Retina (tissue), 1 donor: ENCODE results near the gene RNPEP.
"Not testable (repeated sequence)": the region's sequence is repeated elsewhere in the genome, so short reads cannot be mapped to it uniquely, and the experiment has no call there.

Experiments used
- DNase-seq: peaks from one replicate; pipeline ENCODE4 v3.0.0-alpha.2; 2016

Gene RNPEP

GRCh38 chr1:202011994-202012393, 29.5 kb downstream of the RNPEP start:
- DNase-seq, result no peak

GRCh38 chr1:202012544-202013478, 30.4 kb downstream of the RNPEP start:
- DNase-seq, result no peak

- DNase-seq, result no peak
These were observed 31.2 kb downstream of the RNPEP start for GRCh38 chr1:202013603-202014002.

- no peak for DNase-seq
These were observed 31.6 kb downstream of the RNPEP start for GRCh38 chr1:202014060-202014459.

DNA sequence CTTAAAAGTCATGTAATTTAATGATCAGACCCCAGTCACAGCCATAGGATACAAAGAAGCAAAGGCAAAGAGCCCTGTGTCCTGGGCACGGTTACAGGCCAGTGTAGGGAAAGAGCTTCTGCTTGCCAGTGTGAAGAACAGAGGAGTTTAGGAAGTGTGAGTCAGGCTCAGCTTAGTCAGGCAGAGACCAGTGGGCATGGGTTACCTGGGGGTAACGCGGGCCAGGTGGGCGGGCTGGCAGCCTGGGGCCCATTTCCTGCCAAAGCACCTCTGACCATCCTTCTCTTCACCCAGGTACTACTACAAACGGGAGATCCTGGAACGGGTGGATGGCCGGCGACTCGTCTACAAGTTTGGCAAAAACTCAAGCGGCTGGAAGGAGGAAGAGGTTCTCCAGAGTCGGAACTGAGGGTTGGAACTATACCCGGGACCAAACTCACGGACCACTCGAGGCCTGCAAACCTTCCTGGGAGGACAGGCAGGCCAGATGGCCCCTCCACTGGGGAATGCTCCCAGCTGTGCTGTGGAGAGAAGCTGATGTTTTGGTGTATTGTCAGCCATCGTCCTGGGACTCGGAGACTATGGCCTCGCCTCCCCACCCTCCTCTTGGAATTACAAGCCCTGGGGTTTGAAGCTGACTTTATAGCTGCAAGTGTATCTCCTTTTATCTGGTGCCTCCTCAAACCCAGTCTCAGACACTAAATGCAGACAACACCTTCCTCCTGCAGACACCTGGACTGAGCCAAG, 32.6 kb downstream of the RNPEP start:
- no peak for DNase-seq

GRCh38 chr1:202015662-202015937, 33.2 kb downstream of the RNPEP start:
- DNase-seq, result no peak

DNA sequence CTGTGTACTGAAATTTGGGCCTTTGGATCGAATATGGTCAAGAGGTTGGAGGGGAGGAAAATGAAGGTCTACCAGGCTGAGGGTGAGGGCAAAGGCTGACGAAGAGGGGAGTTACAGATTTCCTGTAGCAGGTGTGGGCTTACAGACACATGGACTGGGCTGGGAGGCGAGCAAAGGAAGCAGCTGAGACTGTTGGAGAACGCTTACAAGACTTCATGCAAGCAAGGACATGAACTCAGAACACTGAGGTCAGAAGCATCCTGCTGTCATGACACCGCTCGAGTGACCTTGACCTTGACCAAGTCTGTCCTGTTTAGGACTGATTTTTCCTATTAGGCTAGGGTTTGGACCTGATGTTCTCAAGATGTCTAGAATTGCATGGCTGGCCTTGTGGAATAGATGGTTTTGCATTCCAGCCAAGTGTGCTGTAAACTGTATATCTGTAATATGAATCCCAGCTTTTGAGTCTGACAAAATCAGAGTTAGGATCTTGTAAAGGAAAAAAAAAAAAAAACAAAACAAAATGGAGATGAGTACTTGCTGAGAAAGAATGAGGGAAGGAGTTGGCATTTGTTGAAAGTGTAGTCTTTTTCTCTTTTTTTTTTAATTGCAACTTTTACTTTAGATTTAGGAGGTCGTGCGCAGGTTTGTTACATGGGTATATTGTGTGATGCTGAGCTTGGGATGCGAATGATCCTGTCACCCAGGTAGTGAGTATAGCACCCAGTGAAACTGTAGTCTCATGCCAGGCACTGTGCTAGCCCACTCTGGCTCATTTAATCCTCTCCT, 33.8 kb downstream of the RNPEP start:
- no peak for DNase-seq

DNA sequence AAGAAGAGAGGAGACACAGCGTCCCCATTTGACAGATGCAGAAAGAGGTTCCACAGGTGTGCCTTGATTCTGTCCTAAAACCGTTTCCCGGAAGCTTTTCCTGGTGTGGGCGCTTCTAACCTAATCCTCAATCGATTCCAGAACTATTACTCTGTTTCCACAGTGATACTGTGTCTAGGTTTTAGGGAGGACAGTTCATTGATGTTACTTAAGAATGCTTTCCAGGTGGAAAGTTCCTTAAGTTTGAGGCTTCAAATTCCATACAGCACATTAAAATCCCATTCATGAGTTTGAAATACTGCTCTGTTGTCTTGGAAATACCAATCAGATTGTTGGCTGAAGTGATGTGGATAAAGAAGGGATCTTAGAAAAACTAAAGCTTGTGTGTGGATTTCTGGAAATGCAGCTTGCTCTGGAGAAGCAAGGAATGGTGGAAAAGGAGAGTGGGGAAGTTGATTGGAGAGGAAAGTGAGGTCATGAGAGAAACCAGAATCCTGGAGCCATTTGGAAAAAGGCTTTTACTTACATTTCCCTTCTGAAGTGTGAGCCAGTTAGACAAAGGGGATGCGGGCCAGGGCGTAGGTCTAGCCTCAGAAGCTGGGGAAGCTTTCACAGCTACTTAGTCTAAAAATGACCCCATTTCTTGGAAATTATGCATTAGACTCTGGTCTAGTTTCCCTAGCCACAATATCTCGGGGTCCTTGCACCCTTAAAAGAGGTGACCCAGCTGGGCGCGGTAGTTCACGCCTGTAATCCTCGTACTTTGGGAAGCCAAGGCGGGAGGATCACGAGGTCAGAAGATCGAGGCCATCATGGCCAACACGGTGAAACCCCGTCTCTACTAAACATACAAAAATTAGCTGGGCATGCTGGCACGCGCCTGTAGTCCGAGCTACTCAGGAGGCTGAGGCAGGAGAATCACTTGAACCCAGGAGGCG, 34.6 kb downstream of the RNPEP start:
- no peak for DNase-seq

- no peak for DNase-seq
These were observed 35.5 kb downstream of the RNPEP start for GRCh38 chr1:202017749-202018467.

DNA sequence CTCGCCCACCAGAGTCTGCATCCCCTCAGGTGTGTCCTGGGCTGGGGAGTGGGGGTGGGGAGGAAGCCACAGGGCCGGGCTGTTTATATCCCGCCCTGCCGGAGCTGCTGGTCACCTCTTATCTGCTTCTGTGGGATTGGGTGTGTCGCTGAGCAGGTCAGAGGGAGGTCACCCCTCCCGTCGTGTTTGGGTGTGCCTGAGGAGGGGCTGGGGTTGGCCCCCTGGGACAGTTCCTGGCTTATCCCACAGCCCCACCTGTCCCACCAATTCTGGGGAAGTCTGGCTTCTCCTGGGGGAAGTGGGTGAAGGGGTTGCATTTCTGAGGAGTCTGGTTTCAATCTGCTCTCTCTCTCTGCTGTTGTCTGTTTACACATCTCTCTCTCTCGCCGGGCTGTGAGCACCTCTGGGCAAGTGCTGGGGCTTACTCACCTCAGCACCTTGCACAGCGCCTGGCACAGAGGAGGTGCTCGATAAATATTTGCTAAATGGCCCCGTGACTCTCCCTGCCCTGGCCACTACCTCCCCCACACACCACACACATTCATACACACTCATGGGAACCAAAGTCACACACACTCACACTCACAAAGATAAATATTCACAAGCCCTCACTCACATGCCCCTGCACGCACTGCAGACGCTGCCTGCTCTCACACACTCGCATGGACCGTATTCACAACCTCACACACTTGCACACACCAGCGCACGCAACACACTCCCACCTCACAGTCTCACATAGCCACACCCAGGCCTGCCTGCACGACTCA, 36.2 kb downstream of the RNPEP start:
- no peak for DNase-seq

DNA sequence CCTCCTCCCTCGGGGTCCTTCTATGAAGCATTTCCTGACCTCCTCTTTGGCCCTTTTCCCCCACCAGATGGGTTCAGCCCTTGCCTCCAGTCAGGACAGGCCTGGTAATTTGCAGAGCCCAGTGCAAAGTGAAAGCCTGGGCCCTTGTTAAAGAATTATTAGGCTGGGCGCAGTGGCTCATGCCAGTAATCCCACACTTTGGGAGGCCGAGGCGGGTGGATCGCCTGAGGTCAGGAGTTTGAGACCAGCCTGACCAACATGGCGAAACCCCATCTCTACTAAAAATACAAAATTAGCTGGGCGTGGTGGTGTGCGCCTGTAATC, 36.7 kb downstream of the RNPEP start:
- DNase-seq, result not testable (repeated sequence)

GRCh38 chr1:202023001-202023433, 40.6 kb downstream of the RNPEP start:
- no peak for DNase-seq

DNA sequence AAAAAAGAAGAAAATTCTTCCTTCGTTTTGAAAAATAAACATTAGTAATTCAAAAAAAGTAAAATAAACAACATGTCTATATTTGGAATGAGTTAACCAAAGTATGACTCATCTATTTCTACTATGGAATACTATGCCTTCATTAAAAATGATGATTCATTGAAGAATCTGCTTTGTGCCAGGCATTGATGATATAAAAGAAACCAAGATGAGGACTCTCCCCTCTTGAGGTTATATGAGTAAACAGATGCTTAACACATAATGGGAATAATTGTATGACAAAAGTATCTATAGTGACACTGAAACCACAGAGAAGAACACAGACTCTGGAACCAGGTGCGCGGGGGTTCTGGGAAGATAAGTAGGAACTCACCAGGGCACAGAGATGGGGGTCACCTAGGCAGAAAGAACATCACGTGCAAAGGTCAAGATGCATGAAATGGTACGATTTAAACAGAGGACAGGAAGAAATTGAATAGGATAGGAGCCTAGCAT, 46.8 kb downstream of the RNPEP start:
- no peak for DNase-seq

DNA sequence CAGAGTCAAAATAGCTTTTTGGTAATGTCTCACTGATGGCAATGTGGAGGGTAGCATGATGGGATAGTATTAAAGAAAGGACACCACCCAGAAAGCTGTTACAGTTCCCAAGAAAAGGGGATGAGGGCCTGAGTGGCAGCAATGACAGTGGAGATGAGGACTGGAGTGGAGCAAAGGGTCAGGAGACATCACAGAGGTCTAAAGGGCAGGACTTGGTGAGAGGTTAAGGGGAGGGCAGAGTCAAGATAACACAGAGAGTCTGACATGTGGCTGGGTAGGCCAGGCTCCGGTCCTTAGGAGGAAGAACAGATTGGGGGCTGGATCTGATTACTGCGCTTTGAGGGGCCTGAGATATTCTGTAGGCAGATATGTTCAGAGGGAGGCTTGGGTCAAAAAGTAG, 47.3 kb downstream of the RNPEP start:
- DNase-seq, result no peak

DNA sequence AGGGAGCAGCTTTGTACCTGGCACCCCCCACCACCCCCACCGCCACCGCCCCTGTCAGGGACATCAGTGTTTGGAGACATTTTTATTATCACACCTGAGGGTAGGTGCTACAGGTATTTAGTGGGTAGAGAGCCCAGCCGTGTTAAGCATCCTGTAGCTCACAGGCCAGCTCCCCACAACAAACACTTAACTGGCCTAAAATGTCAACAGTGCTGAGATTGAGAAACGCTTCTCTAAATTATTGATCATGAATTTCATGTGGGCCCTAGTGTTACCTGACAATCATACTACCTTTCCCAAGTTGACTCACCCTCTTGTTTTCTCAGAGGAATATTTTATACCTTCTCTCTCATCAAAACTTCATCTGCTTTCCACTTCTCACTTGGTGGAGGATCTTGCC, 49.3 kb downstream of the RNPEP start:
- no peak for DNase-seq

GRCh38 chr1:202034149-202034682, 51.8 kb downstream of the RNPEP start:
- no peak for DNase-seq

DNA sequence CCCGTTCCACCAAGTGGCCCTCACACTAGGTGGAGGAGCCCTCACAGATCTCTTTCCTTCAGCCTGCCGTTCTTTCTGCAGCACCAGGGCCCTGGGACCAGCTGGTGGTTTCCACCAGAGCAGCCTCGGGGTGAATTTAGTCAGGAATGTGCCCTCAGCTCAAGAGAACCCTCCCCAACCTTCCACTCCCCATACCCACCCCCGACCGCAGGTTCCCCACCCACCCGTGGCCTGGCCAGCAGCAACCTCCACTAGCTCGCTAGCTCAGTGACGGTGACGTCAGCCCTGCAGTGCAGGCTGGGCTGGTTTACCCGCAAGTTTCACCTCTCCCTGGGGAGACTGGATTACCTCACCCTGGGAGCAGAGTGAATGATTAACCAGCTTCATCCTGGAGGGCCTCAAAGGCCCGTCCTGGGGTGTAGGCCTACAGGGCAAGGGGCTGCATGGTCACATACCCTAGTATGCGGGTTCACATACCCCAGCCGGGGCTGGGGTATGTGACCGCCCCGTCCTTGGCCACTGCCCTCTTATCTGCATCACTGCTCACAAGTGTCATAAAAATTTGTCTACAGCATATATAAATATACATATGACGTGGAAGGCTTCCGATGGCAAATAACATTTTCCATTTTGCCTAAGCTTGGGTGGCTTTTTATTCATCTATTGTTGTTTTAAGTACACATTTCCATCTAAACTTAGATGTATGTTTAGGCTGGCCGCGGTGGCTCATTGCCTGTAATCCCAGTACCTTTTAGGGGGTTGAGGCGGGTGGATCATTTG, 52.4 kb downstream of the RNPEP start:
- peak; percentile 22 for DNase-seq

DNA sequence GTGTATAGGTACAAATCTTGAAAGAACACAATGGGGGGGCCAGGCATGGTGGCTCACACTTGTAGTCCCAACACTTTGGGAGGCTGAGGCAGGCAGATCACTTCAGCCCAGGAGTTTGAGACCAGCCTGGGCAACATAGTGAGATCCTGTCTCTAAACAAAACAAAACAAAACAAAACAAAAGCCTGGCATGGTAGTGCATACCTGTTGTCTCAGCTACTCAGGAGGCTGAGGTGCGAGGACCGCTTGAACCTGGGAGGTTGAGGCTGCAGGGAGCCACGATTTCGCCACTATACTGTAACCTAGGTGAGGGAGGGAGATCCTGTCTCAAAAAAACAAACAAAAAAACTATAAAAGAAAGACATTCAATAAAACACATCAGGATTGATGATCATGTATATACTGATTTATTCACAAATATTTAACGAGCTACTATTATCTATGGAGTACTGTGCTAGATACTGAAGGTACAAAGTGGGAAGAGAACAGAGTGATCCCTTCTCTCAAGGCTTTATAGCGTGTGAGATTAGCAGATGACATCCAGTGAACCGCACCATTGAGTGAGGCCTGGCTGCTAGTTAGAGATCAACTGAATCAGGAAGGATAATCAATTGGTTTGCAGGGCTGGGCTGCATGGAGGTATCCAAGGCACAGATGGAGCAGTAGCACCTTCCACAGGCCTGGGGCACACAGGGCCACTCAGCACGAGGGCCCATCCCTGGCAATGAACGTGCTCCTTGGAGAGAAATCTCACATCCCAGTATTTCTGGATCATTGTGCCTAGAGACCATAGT, 54.3 kb downstream of the RNPEP start:
- DNase-seq, result no peak
